ENCODE results near the gene ARCN1.
"Not testable (repeated sequence)": the region's sequence is repeated elsewhere in the genome, so short reads cannot be mapped to it uniquely, and the experiment has no call there.

Gene ARCN1

GRCh38 chr11:118606157-118606843, 34.1 kb downstream of the ARCN1 start:
- DNase-seq (ENCODE audit: low read depth), result no peak

- DNase-seq (ENCODE audit: low read depth), result no peak
These were observed 34.6 kb downstream of the ARCN1 start for GRCh38 chr11:118606844-118607228.

DNA sequence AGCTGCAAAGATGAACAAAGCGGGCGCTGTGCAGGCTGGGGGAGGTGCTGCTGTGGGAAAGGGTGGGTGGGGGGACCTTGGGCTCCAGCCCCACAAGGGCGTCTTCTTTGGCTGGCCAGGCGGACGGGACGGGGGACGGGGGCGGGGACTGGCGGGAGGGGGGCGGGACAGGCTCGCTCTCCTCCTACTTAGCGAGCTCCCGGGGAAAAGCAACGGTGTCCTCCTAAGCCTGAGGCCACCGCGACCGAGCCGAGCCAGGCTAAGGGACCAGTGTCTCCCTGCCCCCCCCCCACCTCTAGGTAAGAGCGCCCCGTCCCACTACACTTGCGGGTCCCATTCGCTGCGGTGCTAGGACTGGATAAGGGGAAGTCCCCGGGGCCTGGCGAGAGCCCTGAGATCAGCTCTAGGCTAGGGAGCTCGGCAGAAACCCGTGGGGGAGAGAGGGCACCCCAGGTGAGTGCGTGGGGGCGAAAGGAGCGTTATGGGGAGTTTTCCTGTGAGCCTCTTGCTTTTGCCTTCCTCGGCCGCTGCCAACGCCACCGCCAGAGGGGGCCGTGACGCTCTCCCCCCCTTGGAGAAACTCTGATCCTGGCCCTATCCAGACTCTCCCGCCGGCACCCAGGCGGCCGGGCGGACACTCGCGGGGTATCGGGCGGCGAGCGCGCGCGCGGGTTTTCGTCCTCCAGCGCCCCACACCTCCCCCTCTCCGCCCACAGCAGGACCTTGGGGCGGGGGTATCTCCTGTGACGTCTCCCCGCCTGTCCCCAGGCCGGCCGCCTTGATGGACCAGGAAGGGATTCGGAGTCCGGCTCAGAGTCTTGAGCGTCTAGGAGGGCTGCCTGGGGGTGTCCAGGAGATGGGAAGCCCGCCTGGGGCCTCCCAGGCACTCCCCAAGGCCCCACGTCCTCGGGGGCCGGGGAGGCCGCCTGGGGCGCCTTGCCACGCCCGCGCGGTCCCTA, 35.5 kb downstream of the ARCN1 start, which contains the start of gene PHLDB1:
PHLDB1 (plus strand) TSS at position 215 of the 959 bp plus-strand sequence. CDS start 6,222 bp downstream, outside the sequence.
- DNase-seq (ENCODE audit: low read depth), result peak; percentile 49

GRCh38 chr11:118608360-118609227, 36.4 kb downstream of the ARCN1 start:
- peak; percentile 78 for DNase-seq (ENCODE audit: low read depth)

- peak; percentile 13 for DNase-seq (ENCODE audit: low read depth)
These were observed 37.4 kb downstream of the ARCN1 start for GRCh38 chr11:118609380-118610224.

DNA sequence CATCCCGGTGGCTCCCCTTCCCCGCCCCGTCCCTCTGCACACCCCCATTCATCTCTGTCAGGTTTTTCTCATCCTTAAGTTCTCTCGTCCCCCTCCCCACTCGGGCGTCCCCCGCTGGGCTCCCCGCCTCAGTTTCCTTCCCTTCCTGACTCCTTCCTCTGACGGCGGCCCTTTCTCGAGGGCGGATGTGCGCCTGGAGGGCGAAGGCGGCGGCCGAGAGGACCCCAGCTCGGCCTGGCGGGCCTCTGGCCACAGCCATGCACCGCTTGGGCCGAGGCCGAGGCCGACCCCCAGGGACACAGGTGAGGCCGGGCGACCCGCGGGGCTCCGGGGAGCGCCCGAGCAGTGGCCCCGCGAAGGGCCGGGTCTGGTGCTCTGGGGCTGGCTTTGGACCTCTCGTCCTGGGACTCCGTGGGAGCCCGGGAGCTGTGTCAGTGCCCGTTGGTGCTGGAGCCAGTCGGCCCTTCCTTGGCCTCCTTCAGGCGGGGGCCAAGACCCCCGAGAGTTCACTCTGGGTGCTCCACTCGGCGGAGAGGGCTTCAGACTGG, 38.1 kb downstream of the ARCN1 start:
- DNase-seq (ENCODE audit: low read depth), result peak; percentile 5

DNA sequence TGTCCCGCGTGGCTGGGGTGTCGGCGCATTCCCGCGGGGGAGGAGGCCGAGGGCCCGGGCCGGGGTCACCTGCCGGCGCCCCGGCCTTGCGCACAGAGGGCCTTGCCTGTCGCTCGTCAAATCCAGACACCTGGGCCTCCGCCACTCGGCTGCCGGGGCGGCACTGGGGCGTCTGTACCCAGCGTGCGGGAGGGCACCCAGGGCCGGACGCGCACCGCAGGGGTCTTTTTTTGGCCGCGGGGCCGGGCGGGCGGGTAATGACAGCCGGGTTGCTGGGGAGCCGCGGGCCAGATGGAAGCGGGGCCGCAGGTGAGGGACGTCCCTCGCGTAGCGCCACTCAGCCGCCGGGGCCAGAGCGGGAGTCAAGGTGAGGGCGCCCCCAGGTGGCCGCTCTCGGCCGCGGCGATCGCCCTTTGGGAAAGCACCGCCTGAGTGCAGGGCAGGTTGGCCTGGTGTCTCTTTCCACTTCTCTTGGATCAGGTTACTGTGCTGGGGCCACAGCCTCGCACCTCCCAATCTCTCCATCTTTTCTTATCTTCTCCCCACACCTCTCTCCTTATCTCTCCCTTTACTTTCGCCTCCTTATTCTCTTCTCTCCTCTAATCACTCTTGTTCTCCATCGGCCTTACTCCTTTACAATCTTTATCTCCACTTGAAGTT, 38.7 kb downstream of the ARCN1 start:
- peak; percentile 82 for DNase-seq (ENCODE audit: low read depth)

DNA sequence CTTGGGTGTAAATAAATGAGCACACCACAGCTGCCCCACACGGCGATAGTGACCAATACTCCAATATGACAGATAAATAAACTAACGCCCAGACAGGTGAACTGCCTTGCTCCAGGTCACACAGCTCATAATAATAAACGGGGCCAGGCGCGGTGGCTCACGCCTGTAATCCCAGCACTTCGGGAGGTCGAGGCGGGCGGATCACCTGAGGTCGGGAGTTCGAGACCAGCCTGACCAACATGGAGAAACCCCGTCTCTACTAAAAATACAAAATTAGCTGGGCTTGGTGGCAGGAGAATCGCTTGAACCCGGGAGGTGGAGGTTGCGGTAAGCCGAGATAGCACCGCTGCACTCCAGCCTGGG, 39.2 kb downstream of the ARCN1 start:
- not testable (repeated sequence) for DNase-seq (ENCODE audit: low read depth)

GRCh38 chr11:118612378-118612777, 40.2 kb downstream of the ARCN1 start:
- DNase-seq (ENCODE audit: low read depth), result no peak

DNA sequence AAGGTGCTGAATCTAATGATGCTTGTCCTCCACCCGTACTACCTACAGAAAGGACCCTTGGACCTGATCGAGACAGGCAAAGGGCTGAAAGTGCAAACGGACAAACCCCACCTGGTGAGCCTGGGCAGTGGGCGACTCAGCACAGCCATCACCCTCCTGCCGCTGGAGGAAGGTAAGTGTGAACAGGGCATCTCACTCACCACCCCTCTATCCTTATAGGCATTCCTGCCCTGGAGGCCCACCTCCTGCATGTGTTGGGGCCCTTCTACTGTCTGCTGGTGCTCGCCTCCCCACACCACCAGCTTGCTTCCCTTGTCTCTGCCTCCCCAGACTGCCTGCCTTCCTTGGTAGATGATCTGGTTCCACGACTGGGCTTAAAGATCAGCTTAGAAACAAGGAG, 42.3 kb downstream of the ARCN1 start:
- DNase-seq (ENCODE audit: low read depth), result no peak

GRCh38 chr11:118615282-118615975, 43.2 kb downstream of the ARCN1 start:
- DNase-seq (ENCODE audit: low read depth), result no peak

DNA sequence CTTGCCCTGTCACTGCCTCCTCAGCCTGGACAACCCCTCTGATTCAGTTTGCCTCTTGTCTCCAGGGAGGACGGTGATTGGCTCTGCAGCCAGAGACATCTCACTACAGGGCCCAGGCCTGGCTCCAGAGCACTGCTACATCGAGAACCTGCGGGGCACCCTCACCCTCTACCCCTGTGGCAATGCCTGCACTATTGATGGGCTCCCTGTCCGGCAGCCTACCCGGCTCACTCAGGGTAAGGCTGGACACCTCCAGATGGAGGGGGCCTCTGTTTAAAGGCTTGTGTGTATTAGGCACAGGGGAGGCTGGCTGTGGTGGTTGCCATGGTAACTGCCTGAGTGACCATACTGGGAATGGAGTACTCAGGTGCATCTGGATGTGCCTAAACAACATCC, 43.8 kb downstream of the ARCN1 start:
- DNase-seq (ENCODE audit: low read depth), result no peak

GRCh38 chr11:118618115-118618990, 46.1 kb downstream of the ARCN1 start:
- DNase-seq (ENCODE audit: low read depth), result no peak

DNA sequence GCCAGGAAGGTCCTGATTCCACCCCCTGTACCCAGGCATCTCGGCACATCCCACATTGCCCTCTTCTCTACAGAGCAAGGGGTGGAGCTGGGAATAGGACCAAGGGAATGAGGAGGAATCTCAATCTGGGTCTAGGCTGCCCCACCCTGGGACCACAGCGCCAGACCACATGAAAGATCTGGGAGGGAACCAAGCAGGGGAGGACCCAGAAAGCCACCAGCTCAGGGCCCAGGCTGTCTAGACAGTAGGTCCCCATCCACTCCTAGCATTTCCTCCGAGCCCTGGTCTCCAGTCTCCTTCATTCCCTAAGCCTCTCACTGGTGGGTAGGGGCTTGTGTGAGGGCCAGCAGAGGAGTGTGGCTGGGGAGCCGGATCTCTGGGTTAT, 46.8 kb downstream of the ARCN1 start:
- no peak for DNase-seq (ENCODE audit: low read depth)

DNA sequence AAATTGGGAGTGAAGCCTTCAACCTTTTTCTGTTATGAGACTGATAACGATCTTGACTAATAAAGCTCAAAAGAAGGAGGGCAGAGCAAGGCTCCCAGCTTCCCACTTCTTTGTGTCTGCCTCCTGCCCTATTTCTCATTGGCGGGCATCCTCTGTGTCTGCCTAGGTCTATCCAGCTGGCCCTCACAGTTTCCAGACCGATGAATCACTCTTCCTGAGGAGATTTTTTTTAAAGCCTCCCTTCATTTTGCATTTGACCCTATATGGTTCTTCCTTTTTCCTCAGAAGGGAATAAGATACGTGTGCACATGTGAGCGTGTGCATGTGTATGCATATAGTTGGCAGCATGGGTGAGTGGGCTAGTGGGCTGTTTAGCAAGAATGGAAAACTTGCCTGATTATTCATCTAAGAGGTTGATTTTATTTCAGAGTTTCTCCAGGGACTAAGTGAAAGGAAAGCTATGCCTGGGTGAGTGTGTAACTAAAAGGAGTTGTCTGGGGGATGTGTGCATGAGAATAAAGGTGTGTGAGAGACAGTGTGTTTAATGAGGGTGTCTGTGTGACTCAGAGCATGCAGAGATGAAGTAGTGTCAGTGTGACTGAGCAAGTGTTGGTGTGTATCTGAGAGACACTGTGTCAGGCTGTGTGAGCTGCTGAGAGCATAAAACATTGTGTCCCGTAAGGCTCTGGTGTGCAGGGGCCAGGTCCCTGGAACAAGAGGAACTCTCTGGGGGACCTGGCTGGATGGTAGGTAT, 47.4 kb downstream of the ARCN1 start:
- DNase-seq (ENCODE audit: low read depth), result no peak

GRCh38 chr11:118620529-118621070, 48.4 kb downstream of the ARCN1 start:
- DNase-seq (ENCODE audit: low read depth), result no peak

DNA sequence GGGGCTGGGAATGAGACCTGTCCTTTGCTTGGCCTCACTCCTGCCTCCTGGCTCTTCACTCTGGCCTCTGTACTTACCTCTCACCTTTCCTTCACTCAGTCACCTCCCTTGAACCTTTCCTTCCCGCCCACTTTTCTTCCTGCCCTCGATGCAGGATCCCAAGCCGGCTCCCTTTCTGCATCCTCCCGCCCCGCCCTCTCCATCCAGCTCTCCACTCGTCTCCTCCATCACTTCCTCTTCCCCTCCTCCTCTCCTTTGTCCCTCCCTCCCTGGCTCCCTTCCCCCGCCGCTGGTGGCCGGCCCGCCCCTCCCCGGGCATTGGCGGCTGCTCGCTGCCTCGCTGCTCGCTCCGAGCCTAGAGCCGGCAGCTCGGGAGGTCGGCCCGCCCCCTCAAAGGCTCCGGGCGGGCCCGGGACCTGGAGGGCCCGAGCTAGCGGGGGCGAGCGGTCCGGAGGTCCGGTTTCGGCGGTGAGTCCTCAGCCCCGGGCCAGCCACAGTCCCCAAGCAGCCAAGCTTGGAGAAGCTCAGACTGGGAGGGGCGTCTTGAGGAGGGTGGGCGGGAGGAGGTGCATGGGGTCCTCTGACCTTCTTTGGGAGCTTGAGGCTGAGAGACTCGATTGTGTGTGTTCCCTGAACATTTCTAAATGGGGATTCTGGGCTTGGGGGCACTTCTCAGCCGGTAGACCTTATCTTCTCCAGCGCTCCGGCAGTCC, 49.0 kb downstream of the ARCN1 start:
- DNase-seq (ENCODE audit: low read depth), result no peak

Measured in activated T-cell treated with anti-CD3 and anti-CD28 coated beads for 1 hour (primary cell).